ENCODE measurements around the gene BSX. TPM values are rescaled to one million over a fixed set of nuclear protein-coding genes. Genes with fewer than 3 reads are reported as not detected.

The BSX gene
- total and polyA plus RNA-seq, 2 of the 4 experiments (the other 2 are of a cell fraction) = not detected

DNA sequence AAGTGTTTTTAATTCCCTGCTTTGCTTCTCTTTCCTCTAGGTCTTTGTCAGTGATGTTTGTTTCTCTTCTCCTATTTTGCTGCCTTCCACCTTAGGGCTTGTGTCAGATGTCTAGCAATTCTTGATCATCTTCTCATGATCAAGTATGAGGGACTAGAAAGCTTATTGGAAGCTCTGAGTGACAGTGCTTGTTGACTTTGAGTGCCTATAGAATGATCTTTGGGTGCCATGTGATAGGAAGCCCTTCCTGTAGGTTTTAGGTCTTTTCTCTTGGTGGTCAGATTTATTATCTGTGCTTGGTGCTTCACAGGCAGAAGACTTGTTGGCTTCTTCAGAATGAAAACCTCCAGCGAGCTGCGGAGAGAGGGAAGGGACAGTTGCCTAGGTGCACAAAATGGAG, 43.1 kb downstream of the BSX start:
- no peak overlapping the region for H2AK9ac ChIP-seq (replicated peaks; ENCODE audit: low read depth, low read length, poor library complexity)
- in situ Hi-C loops (cut with MboI; ENCODE audit: low sequenced_read_pairs) = no loop called here
- dilution Hi-C loops (cut with HindIII; ENCODE audit: low sequenced_read_pairs, unreplicated experiment) = no loop called here

More for the DNA sequence above, 43.1 kb downstream of the BSX start:
- Histone ChIP-seq H2AFZ (replicated peaks; ENCODE audit: low read length, poor library complexity) (no peak overlapping the region), H3K18ac (ENCODE audit: low read depth, low read length) (no peak overlapping the region), H3K4me1 (ENCODE audit: control insufficient read depth, insufficient read depth, low read length) (no peaks in the 10 kb centered on the region), H3K4me3 (ENCODE audit: insufficient read depth, low read depth, low read length) (no peak overlapping the region), H3K27ac (ENCODE audit: insufficient read depth, low read length) (no peak overlapping the region), H3K56ac (ENCODE audit: extremely low read depth, insufficient read depth, low read length) (no peak overlapping the region), H3K9ac (ENCODE audit: low read depth, low read length) (no peak overlapping the region), H3K4ac (ENCODE audit: low read depth, low read length) (no peak overlapping the region), H2BK15ac (ENCODE audit: low read depth, low read length) (no peak overlapping the region), H3K36me3 (ENCODE audit: control insufficient read depth, insufficient read depth, low read length) (no peaks in the 10 kb centered on the region), H4K8ac (ENCODE audit: low read depth in 2 of 2, low read length in 2 of 2) (no peak overlapping the region), H2BK20ac (ENCODE audit: low read depth, low read length) (no peak overlapping the region), H3K79me1 (ENCODE audit: low read depth in 1 of 2, low read length in 2 of 2) (no peaks in the 10 kb centered on the region), H2BK5ac (ENCODE audit: low read depth, low read length, poor library complexity, severe bottlenecking) (no peak overlapping the region), H2BK120ac (ENCODE audit: low read depth, low read length) (no peak overlapping the region), H2AK5ac (ENCODE audit: low read depth, low read length) (no peak overlapping the region), H3K9me3 (ENCODE audit: control insufficient read depth, insufficient read depth, low read length) (no peaks in the 10 kb centered on the region), H3K9me1 (ENCODE audit: insufficient read depth, low read length) (no peaks in the 10 kb centered on the region), H3K14ac (replicated peaks; ENCODE audit: low read depth, low read length) (no peak overlapping the region), H3K23ac (ENCODE audit: low read depth, low read length) (no peak overlapping the region), H3K4me2 (ENCODE audit: low read depth, low read length) (no peak overlapping the region), H4K91ac (ENCODE audit: insufficient read depth, low read depth, low read length) (no peak overlapping the region), H4K20me1 (ENCODE audit: insufficient read depth, low read length) (no peaks in the 10 kb centered on the region), H3K27me3 (ENCODE audit: control insufficient read depth, insufficient read depth, low read length) (peaks cover 11% of the 10 kb centered on the region), H4K5ac (ENCODE audit: low read depth, low read length) (no peak overlapping the region)
- intact Hi-C loops (cut with micrococcal nuclease) = no loop called here
- POLR2A ChIA-PET (ENCODE audit: unreplicated experiment) = no interaction called here
- CTCF ChIA-PET = no interaction called here
- DNase-seq (no peak), ATAC-seq (ENCODE audit: low read depth) (no peak)
- no peak for TF ChIP-seq RCOR1 (IDR thresholded peaks at IDR 0.05; ENCODE audit: insufficient replicate concordance, low read length)
- no peak for TF ChIP-seq SMC3 (IDR thresholded peaks at IDR 0.05; ENCODE audit: low read depth, low read length)
- TF ChIP-seq FOS (IDR thresholded peaks at IDR 0.05; ENCODE audit: low read depth, low read length) = no peak
- no TSS peak for BruUV-seq (replicated peaks)
- WGBS, 2 experiments (ENCODE audit: extremely low coverage in 2 of 2, insufficient read length in 1 of 2) = no CpG with 5 or more reads among the region's 2 CpGs

Data from IMR-90 (cell line).